K562 (cell line): ENCODE measurements around the gene PIWIL1. TPM values are rescaled to one million over a fixed set of nuclear protein-coding genes. Genes with fewer than 3 reads are reported as not detected.

ENCODE experiments used
- FOXP4 ChIP-seq: sonication (generic); formaldehyde crosslinking; IDR thresholded peaks from 2 replicates; pipeline ENCODE4 v1.8.0; 2022; ENCODE audit warnings: mild to moderate bottlenecking, missing genetic modification reagents, borderline replicate concordance
- HES1 ChIP-seq: fragments of 450-650 bp; IDR thresholded peaks from 2 replicates; pipeline ENCODE4 v1.6.1; 2016; ENCODE audit warnings: low read depth, mild to moderate bottlenecking, moderate library complexity
- MGA ChIP-seq: fragments of 450-650 bp; IDR thresholded peaks from 2 replicates; pipeline ENCODE4 v1.6.1; 2016; ENCODE audit warnings: mild to moderate bottlenecking, moderate library complexity
- RREB1 ChIP-seq: fragments of 250-450 bp; sonication (Bioruptor Pico); IDR thresholded peaks from 2 replicates; pipeline ENCODE4 v1.4.0; 2020
- THAP7 ChIP-seq: fragments of 250-450 bp; sonication (Bioruptor Pico); IDR thresholded peaks from 2 replicates; pipeline ENCODE4 v1.5.0; 2021
- ZNF766 ChIP-seq: fragments of 200-800 bp; sonication (Bioruptor generic); conservative IDR thresholded peaks from 2 replicates; pipeline ENCODE4 v1.6.1; 2016; ENCODE audit warnings: missing genetic modification characterization, missing compliant biosample characterization
- polyA plus RNA-seq, 8 experiments: library from polyadenylated mRNA; depleted of rRNA in 4 of 8; stranded (reverse) in 5 of 8; unstranded in 3 of 8; fragments of >200 nt; fragmentation: Nextera tagmentation in 2 of 8; fragmentation: Illumina TruSeq in 1 of 8; extraction: Ambion mirVana in 2 of 8; extraction: Trizol in 1 of 8; gene quantifications; 2 replicates each; pipeline versions ENCODE4 v1.2.1 to v1.2.3, GENCODE V29; 2011 to 2014; ENCODE audit warnings: inconsistent platforms in 1 of 8, missing spikeins in 1 of 8
- total RNA-seq, 7 experiments: library from RNA; depleted of rRNA in 6 of 7; stranded (reverse); fragments of >200 nt in 6 of 7; fragmentation: Illumina TruSeq in 2 of 7; extraction: Trizol in 2 of 7; gene quantifications; 2 replicates each; pipeline versions ENCODE4 v1.2.1 to v1.2.3, GENCODE V29; 2011 to 2021; ENCODE audit warnings: low replicate concordance in 1 of 7

The PIWIL1 gene
- total and polyA plus RNA-seq, 9 of the 15 experiments (the other 6 are each of a cell fraction or from before 2014, with no cell fraction given): not detected

GRCh38 chr12:130382818-130383217, 45.1 kb downstream of the PIWIL1 start (continued):
- TF ChIP-seq MGA (no peak), FOXP4 (no peak), ZNF766 (CRISPR knock-in tag) (no peak), RREB1 (no peak), THAP7 (CRISPR knock-in tag) (no peak), HES1 (no peak)
